GM10266 (cell line): ENCODE measurements around the gene ANGPT4.

ENCODE experiments used
- DNase-seq: peaks from one replicate; pipeline ENCODE4 v3.0.0; 2012; ENCODE audit errors: extremely low spot score
- CTCF ChIP-seq: IDR thresholded peaks from 2 replicates; pipeline ENCODE4 v1.5.1; 2012; ENCODE audit warnings: mild to moderate bottlenecking, low read depth; ENCODE audit not compliant: control insufficient read depth, insufficient read depth; ENCODE audit errors: missing control alignments

ANGPT4 gene

GRCh38 chr20:922781-923180, 6.6 kb upstream of the ANGPT4 start:
- no peak for DNase-seq
- no peak for TF ChIP-seq CTCF

GRCh38 chr20:921068-921467, 4.9 kb upstream of the ANGPT4 start:
- no peak for TF ChIP-seq CTCF
- DNase-seq: no peak

GRCh38 chr20:920311-920710, 4.2 kb upstream of the ANGPT4 start:
- DNase-seq: no peak
- no peak for TF ChIP-seq CTCF

- TF ChIP-seq CTCF: no peak
- no peak for DNase-seq
Measured at GRCh38 chr20:919491-919916, 3.4 kb upstream of the ANGPT4 start.

- no peak for DNase-seq
- TF ChIP-seq CTCF: no peak
Measured at GRCh38 chr20:917416-917815, 1.3 kb upstream of the ANGPT4 start.

- DNase-seq: no peak
- TF ChIP-seq CTCF: no peak
Measured at GRCh38 chr20:916825-917224, 691 bp upstream of the ANGPT4 start.

GRCh38 chr20:914727-915498, 1.2 kb downstream of the ANGPT4 start:
- DNase-seq: no peak

More at GRCh38 chr20:914727-915498, 1.2 kb downstream of the ANGPT4 start:
- TF ChIP-seq CTCF: no peak
